ENCODE results near the gene STAMBP.

DNA sequence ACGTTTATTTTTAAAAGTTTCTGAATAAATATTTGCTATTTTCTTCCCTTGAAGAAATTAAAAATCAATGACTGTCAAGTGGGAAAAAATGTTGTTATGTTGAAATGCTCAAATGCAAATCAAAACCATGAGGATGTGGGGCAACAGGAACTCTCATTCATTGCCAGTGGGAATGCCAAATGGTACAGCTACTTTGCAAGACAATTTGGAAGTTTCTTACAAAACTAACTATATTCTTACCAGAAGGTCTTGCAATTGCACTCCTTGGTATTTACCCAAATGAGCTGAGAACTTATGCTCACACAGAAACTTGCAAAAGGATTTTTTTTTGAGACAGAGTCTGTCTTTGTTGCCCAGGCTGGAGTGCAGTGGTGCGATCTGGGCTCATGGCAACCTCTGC is 56.6 kb downstream of the STAMBP start:
- TF ChIP-seq CTCF (IDR thresholded peaks at IDR 0.05) (no peak), POLR2A (IDR thresholded peaks at IDR 0.05) (no peak), POLR2AphosphoS5 (IDR thresholded peaks at IDR 0.05) (no peak)

All from breast epithelium (tissue), 3 donors.